ENCODE data around the gene ZNF709.

GRCh38 chr19:12485571-12485970 lies 955 bp upstream of the ZNF709 start:
- TF ChIP-seq ZNF274 (IDR thresholded peaks at IDR 0.05; ENCODE audit: low read depth, low read length), result no peak
- TF ChIP-seq SUZ12 (IDR thresholded peaks at IDR 0.05; ENCODE audit: extremely low read depth, insufficient read depth, insufficient read length), result no peak
- TF ChIP-seq YY1 (IDR thresholded peaks at IDR 0.05; ENCODE audit: insufficient read depth, insufficient read length), result no peak
